GM19324 (cell line): Measurements from ENCODE around the gene WNT6.

ENCODE experiments used
- ATAC-seq: cut with Tn5 transposase; IDR thresholded peaks from one replicate; pipeline ENCODE4 v1.9.1; 2021; ENCODE audit warnings: mild to moderate bottlenecking, moderate library complexity; ENCODE audit not compliant: unreplicated experiment, low FRiP score

WNT6 gene

DNA sequence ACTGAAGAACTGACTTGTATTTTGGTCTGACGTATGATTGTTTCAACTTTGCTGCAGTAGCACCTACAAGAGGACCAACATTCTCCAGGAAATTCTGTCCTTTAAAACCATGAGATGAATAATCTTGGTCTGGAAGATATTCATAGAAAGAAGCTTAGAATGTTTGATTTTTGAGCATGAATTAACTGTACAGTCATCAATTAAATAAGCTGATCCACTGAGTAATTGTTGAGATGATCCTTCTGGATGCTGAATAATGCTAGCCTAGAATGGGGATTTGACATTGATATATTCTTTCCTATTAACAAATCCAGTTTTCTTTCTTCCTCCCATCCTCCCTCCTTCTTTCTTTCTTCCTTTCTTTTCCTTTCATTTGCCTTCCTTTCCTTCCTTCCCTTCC, 60.9 kb downstream of the WNT6 start:
- ATAC-seq, result no peak
